Mesothelial cell of epicardium (in vitro differentiated cells): ENCODE results near the gene INCENP. TPM values are rescaled to one million over a fixed set of nuclear protein-coding genes. Genes with fewer than 3 reads are reported as not detected.

Experiments
- DNase-seq, 2 experiments: peaks; one replicate each; pipeline ENCODE4 v3.0.0; 2021; ENCODE audit warnings: low spot score in 2 of 2; ENCODE audit not compliant: unreplicated experiment in 2 of 2
- H3K27ac Mint-ChIP-seq: 2 replicates; pipeline ENCODE4 v1.8.0; 2021; ENCODE audit warnings: mixed read lengths
- H3K27me3 Mint-ChIP-seq: 2 replicates; pipeline ENCODE4 v1.8.0; 2021; ENCODE audit warnings: low read depth, mixed read lengths
- H3K36me3 Mint-ChIP-seq: 2 replicates; pipeline ENCODE4 v1.8.0; 2021; ENCODE audit warnings: mixed read lengths
- H3K4me1 Mint-ChIP-seq: 2 replicates; pipeline ENCODE4 v1.8.0; 2021; ENCODE audit warnings: mixed read lengths
- H3K4me3 Mint-ChIP-seq: 2 replicates; pipeline ENCODE4 v1.8.0; 2021; ENCODE audit warnings: mild to moderate bottlenecking, moderate library complexity, mixed read lengths
- H3K9me3 Mint-ChIP-seq: 2 replicates; pipeline ENCODE4 v1.8.0; 2021; ENCODE audit warnings: mixed read lengths
- CTCF ChIP-seq: fragments of 200-600 bp; sonication (generic); IDR thresholded peaks from one replicate; pipeline ENCODE4 v1.5.0; 2021; ENCODE audit warnings: antibody characterized with exemption; ENCODE audit not compliant: unreplicated experiment
- total RNA-seq: library from RNA; stranded (reverse); gene quantifications from 3 replicates; pipeline ENCODE4 v1.2.1, GENCODE V29; 2021

INCENP gene
- total RNA-seq, 1 donor from 2014 or later = 50.9 TPM

- no peak for TF ChIP-seq CTCF
These were observed 4.2 kb upstream of the INCENP start for GRCh38 chr11:62119569-62119968.

GRCh38 chr11:62120001-62120400 is 3.8 kb upstream of the INCENP start:
- peaks cover 10% of the 10 kb centered on the region for H3K9me3 Mint-ChIP-seq
- no peak overlapping the region for H3K4me3 Mint-ChIP-seq
- DNase-seq = no peak
- H3K4me1 Mint-ChIP-seq = peaks cover 14% of the 10 kb centered on the region
- H3K36me3 Mint-ChIP-seq = no peaks in the 10 kb centered on the region
- no peak for TF ChIP-seq CTCF
- H3K27me3 Mint-ChIP-seq = no peaks in the 10 kb centered on the region
- no peak overlapping the region for H3K27ac Mint-ChIP-seq

More at GRCh38 chr11:62119569-62119968, 4.2 kb upstream of the INCENP start:
- Mint-ChIP-seq H3K4me1 (peaks cover 10% of the 10 kb centered on the region), H3K27me3 (no peaks in the 10 kb centered on the region), H3K36me3 (no peaks in the 10 kb centered on the region), H3K27ac (no peak overlapping the region), H3K4me3 (no peak overlapping the region), H3K9me3 (peaks cover 10% of the 10 kb centered on the region)
- DNase-seq = no peak

GRCh38 chr11:62120431-62120830 is 3.4 kb upstream of the INCENP start:
- Mint-ChIP-seq H3K4me3 (no peak overlapping the region), H3K27me3 (no peaks in the 10 kb centered on the region)

GRCh38 chr11:62122076-62122475 is 1.7 kb upstream of the INCENP start:
- H3K4me1 Mint-ChIP-seq = peaks cover 21% of the 10 kb centered on the region
- peak overlapping the region; percentile 37 for H3K27ac Mint-ChIP-seq
- H3K27me3 Mint-ChIP-seq = no peaks in the 10 kb centered on the region
- no peak for DNase-seq
- no peak for TF ChIP-seq CTCF
- no peaks in the 10 kb centered on the region for H3K9me3 Mint-ChIP-seq
- peak overlapping the region; percentile 8 for H3K4me3 Mint-ChIP-seq
- no peaks in the 10 kb centered on the region for H3K36me3 Mint-ChIP-seq

More at GRCh38 chr11:62120431-62120830, 3.4 kb upstream of the INCENP start:
- no peak for TF ChIP-seq CTCF
- Mint-ChIP-seq H3K36me3 (no peaks in the 10 kb centered on the region), H3K27ac (no peak overlapping the region), H3K9me3 (peaks cover 10% of the 10 kb centered on the region), H3K4me1 (peaks cover 18% of the 10 kb centered on the region)
- no peak for DNase-seq

GRCh38 chr11:62124186-62125113 is 639 bp downstream of the INCENP start:
- H3K4me1 Mint-ChIP-seq = peaks cover 21% of the 10 kb centered on the region
- no peak for TF ChIP-seq CTCF

More at GRCh38 chr11:62124186-62125113, 639 bp downstream of the INCENP start:
- peak overlapping the region; percentile 97 for H3K4me3 Mint-ChIP-seq
- DNase-seq = no peak
- H3K27me3 Mint-ChIP-seq = no peaks in the 10 kb centered on the region
- H3K36me3 Mint-ChIP-seq = no peaks in the 10 kb centered on the region
- H3K27ac Mint-ChIP-seq = peak overlapping the region; percentile 96
- H3K9me3 Mint-ChIP-seq = no peaks in the 10 kb centered on the region
